Neural progenitor cell (in vitro differentiated cells): ENCODE data around the gene PMEPA1. TPM values are rescaled to one million over a fixed set of nuclear protein-coding genes. Genes with fewer than 3 reads are reported as not detected.

Source experiments
- DNase-seq: peaks from one replicate; pipeline ENCODE4 v3.0.0-alpha.2; 2016; ENCODE audit warnings: low spot score
- H2AFZ ChIP-seq: fragments of 200-600 bp; sonication (generic); replicated peaks from 2 replicates; pipeline ENCODE4 v1.6.1; 2016; ENCODE audit warnings: antibody characterized with exemption
- H3F3A ChIP-seq: fragments of 200-600 bp; sonication (generic); 2 replicates; pipeline ENCODE4 v1.6.1; 2016; ENCODE audit warnings: antibody characterized with exemption, low read depth
- H3K27ac ChIP-seq: fragments of 200-600 bp; sonication (generic); 2 replicates; pipeline ENCODE4 v1.5.1; 2016; ENCODE audit warnings: mild to moderate bottlenecking
- H3K27me3 ChIP-seq: fragments of 200-600 bp; sonication (generic); 2 replicates; pipeline ENCODE4 v1.6.1; 2016; ENCODE audit warnings: mild to moderate bottlenecking, moderate library complexity
- H3K36me3 ChIP-seq: fragments of 200-600 bp; sonication (generic); 2 replicates; pipeline ENCODE4 v1.5.1; 2016
- H3K4me1 ChIP-seq: fragments of 200-600 bp; sonication (generic); 2 replicates; pipeline ENCODE4 v1.6.1; 2016; ENCODE audit warnings: mixed run types
- H3K4me2 ChIP-seq: fragments of 200-600 bp; sonication (generic); 2 replicates; pipeline ENCODE4 v1.6.1; 2016
- H3K4me3 ChIP-seq: fragments of 200-600 bp; sonication (generic); 2 replicates; pipeline ENCODE4 v1.5.1; 2016
- H3K79me2 ChIP-seq: fragments of 200-600 bp; sonication (generic); 2 replicates; pipeline ENCODE4 v1.6.1; 2016; ENCODE audit warnings: low read depth
- H3K9ac ChIP-seq: fragments of 200-600 bp; sonication (generic); 2 replicates; pipeline ENCODE4 v1.6.1; 2016
- H3K9me3 ChIP-seq: fragments of 200-600 bp; sonication (generic); 2 replicates; pipeline ENCODE4 v1.5.1; 2016; ENCODE audit warnings: low read depth
- H4K20me1 ChIP-seq: fragments of 200-600 bp; sonication (generic); 2 replicates; pipeline ENCODE4 v1.6.1; 2016; ENCODE audit warnings: low read depth
- H3K27ac Mint-ChIP-seq: 3 replicates; pipeline ENCODE4 v1.8.0; 2021; ENCODE audit warnings: mixed read lengths
- H3K27me3 Mint-ChIP-seq: 2 replicates; pipeline ENCODE4 v1.8.0; 2022; ENCODE audit warnings: low read depth, mild to moderate bottlenecking, inconsistent platforms, moderate library complexity, mixed read lengths; ENCODE audit not compliant: insufficient read depth
- H3K36me3 Mint-ChIP-seq: 3 replicates; pipeline ENCODE4 v1.8.0; 2021; ENCODE audit warnings: mixed read lengths
- H3K4me1 Mint-ChIP-seq: 3 replicates; pipeline ENCODE4 v1.8.0; 2021; ENCODE audit warnings: mixed read lengths
- H3K4me3 Mint-ChIP-seq: 3 replicates; pipeline ENCODE4 v1.8.0; 2021; ENCODE audit warnings: mild to moderate bottlenecking, moderate library complexity, mixed read lengths
- H3K9me3 Mint-ChIP-seq: 3 replicates; pipeline ENCODE4 v1.8.0; 2020; ENCODE audit warnings: mixed read lengths
- CTCF ChIP-seq: fragments of 200-600 bp; sonication (generic); IDR thresholded peaks from 2 replicates; pipeline ENCODE4 v1.5.1; 2017; ENCODE audit warnings: antibody characterized with exemption, mild to moderate bottlenecking
- EZH2 ChIP-seq: fragments of 200-600 bp; sonication (generic); IDR thresholded peaks from 2 replicates; pipeline ENCODE4 v1.6.1; 2017; ENCODE audit warnings: antibody characterized with exemption, mild to moderate bottlenecking, moderate library complexity
- EZH2phosphoT487 ChIP-seq: fragments of 200-600 bp; sonication (generic); IDR thresholded peaks from 2 replicates; pipeline ENCODE4 v1.6.1; 2017; ENCODE audit warnings: antibody characterized with exemption
- total RNA-seq: library from RNA; depleted of rRNA; stranded (reverse); fragments of >200 nt; gene quantifications from 2 replicates; pipeline ENCODE4 v1.2.3, GENCODE V29; 2015; ENCODE audit warnings: low replicate concordance

PMEPA1 gene
- total RNA-seq, 1 donor from 2014 or later: 1.7 TPM

DNA sequence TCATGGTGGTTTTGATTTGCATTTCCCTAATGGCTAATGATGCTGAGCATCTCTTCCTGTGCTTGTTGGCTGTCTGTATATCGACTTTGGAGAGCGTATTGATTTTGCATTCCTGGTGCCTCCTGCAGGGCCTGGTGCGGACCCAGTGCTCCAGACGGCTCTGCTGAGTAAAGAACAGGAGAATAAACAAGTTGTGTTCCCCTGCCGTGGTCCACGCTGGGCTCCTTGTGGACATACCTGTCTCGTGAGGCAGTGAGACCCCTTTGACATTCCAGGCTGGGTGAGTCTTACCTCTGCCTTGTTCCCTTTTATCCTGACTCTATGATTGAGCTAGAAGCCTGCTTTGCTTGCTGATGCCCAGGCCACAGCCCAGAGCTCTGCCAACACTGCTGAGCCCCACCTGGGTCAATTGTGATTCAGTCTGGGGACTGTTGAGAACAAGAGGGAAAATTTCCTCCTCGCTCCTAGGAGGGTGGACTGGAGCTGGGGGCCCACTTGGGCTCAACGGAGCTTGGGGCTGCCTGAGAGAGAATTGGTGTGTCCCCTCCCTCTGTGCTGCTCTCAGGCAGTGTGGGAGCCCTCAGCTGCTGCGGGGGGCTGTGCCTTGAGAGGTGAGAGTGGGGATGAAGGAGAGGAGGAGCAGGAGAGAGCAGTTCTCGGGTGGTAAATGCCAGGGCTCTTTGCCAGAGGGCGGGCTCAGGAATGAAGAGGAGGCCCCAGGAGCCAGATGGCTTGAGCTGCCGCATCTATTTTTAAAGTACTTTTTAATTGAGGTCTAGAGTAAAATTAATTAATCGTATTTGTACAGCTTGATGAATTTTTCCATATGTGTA is 43.7 kb upstream of the PMEPA1 start:
- no peak overlapping the region for H3K27ac Mint-ChIP-seq

GRCh38 chr20:57751411-57751810 is 41.6 kb upstream of the PMEPA1 start:
- Histone ChIP-seq H2AFZ (no peak overlapping the region), H3K27me3 (no peaks in the 10 kb centered on the region), H3K79me2 (no peaks in the 10 kb centered on the region), H3K4me2 (no peak overlapping the region), H4K20me1 (no peaks in the 10 kb centered on the region), H3K36me3 (no peaks in the 10 kb centered on the region), H3F3A (no peaks in the 10 kb centered on the region), H3K9me3 (no peaks in the 10 kb centered on the region), H3K27ac (no peak overlapping the region), H3K9ac (no peak overlapping the region), H3K4me3 (no peak overlapping the region), H3K4me1 (peaks cover 4% of the 10 kb centered on the region)
- Mint-ChIP-seq H3K4me1 (peaks cover 7% of the 10 kb centered on the region), H3K27ac (no peak overlapping the region), H3K36me3 (no peaks in the 10 kb centered on the region), H3K27me3 (peaks cover 13% of the 10 kb centered on the region), H3K9me3 (peaks cover 2% of the 10 kb centered on the region), H3K4me3 (no peak overlapping the region)
- TF ChIP-seq EZH2phosphoT487 (no peak), EZH2 (no peak), CTCF (no peak)
- no peak for DNase-seq

More for the DNA sequence above, 43.7 kb upstream of the PMEPA1 start:
- Histone ChIP-seq H3K27me3 (no peaks in the 10 kb centered on the region), H3K4me1 (no peaks in the 10 kb centered on the region), H3K9me3 (no peaks in the 10 kb centered on the region), H3K9ac (no peak overlapping the region), H3F3A (no peaks in the 10 kb centered on the region), H2AFZ (no peak overlapping the region), H3K79me2 (no peaks in the 10 kb centered on the region), H3K4me2 (no peak overlapping the region), H4K20me1 (no peaks in the 10 kb centered on the region), H3K4me3 (no peak overlapping the region), H3K36me3 (no peaks in the 10 kb centered on the region), H3K27ac (no peak overlapping the region)
- no peak overlapping the region for H3K4me3 Mint-ChIP-seq
- peaks cover 9% of the 10 kb centered on the region for H3K27me3 Mint-ChIP-seq
- H3K36me3 Mint-ChIP-seq: no peaks in the 10 kb centered on the region
- TF ChIP-seq CTCF (no peak), EZH2 (no peak), EZH2phosphoT487 (no peak)
- H3K4me1 Mint-ChIP-seq: peaks cover 2% of the 10 kb centered on the region
- peaks cover 2% of the 10 kb centered on the region for H3K9me3 Mint-ChIP-seq
- no peak for DNase-seq

GRCh38 chr20:57749869-57750268 is 40.1 kb upstream of the PMEPA1 start:
- peaks cover 13% of the 10 kb centered on the region for H3K27me3 Mint-ChIP-seq
- Histone ChIP-seq H2AFZ (no peak overlapping the region), H3K4me3 (no peak overlapping the region), H3F3A (no peaks in the 10 kb centered on the region), H3K4me1 (peaks cover 4% of the 10 kb centered on the region), H4K20me1 (no peaks in the 10 kb centered on the region), H3K9me3 (no peaks in the 10 kb centered on the region), H3K4me2 (no peak overlapping the region), H3K79me2 (no peaks in the 10 kb centered on the region), H3K27ac (no peak overlapping the region), H3K9ac (no peak overlapping the region), H3K36me3 (no peaks in the 10 kb centered on the region), H3K27me3 (no peaks in the 10 kb centered on the region)
- H3K27ac Mint-ChIP-seq: no peak overlapping the region
- peaks cover 2% of the 10 kb centered on the region for H3K9me3 Mint-ChIP-seq
- no peaks in the 10 kb centered on the region for H3K36me3 Mint-ChIP-seq
- no peak for TF ChIP-seq EZH2phosphoT487
- no peak for TF ChIP-seq EZH2
- no peak for TF ChIP-seq CTCF
- no peak overlapping the region for H3K4me3 Mint-ChIP-seq
- DNase-seq: no peak
- peaks cover 7% of the 10 kb centered on the region for H3K4me1 Mint-ChIP-seq
